Heart left ventricle (tissue), 16 donors: ENCODE results near the gene SS18. TPM values are rescaled to one million over a fixed set of nuclear protein-coding genes. Genes with fewer than 3 reads are reported as not detected.

Source experiments
- ATAC-seq, 4 donors: fragments of 200-7000 bp; cut with Tn5 transposase; one replicate each; pipeline ENCODE4 v1.9.1; 2020 to 2022; ENCODE audit warnings: moderate library complexity in 4 of 4, mild to moderate bottlenecking in 3 of 4, moderate number of reproducible peaks in 1 of 4
- DNase-seq, 5 donors: peaks; one replicate each; pipeline ENCODE4 v3.0.0-alpha.2; 2020
- H3K27ac ChIP-seq, 12 donors: fragments of 200-600 bp; sonication (generic) in 4 of 12; one replicate each; pipeline versions ENCODE4 v1.5.0 to v1.8.0; 2016 to 2022; ENCODE audit warnings: mild to moderate bottlenecking in 2 of 12
- H3K27me3 ChIP-seq, 9 donors: fragments of 200-600 bp; sonication (generic) in 2 of 9; one replicate each; pipeline versions ENCODE4 v1.5.1 to v1.8.0; 2016 to 2022; ENCODE audit warnings: mild to moderate bottlenecking in 3 of 9
- H3K36me3 ChIP-seq, 9 donors: fragments of 200-600 bp; sonication (generic) in 2 of 9; one replicate each; pipeline versions ENCODE4 v1.5.0 to v1.8.0; 2018 to 2022; ENCODE audit warnings: mild to moderate bottlenecking in 2 of 9
- H3K4me1 ChIP-seq, 12 donors: fragments of 200-600 bp; sonication (generic) in 4 of 12; one replicate each; pipeline versions ENCODE4 v1.5.0 to v1.8.0; 2016 to 2022; ENCODE audit warnings: mild to moderate bottlenecking in 3 of 12
- H3K4me3 ChIP-seq, 12 donors: fragments of 200-600 bp; sonication (generic) in 4 of 12; one replicate each; pipeline versions ENCODE4 v1.5.0 to v1.8.0; 2017 to 2022; ENCODE audit warnings: mild to moderate bottlenecking in 9 of 12, moderate library complexity in 4 of 12
- H3K9me3 ChIP-seq, 12 donors: fragments of 200-600 bp; sonication (generic) in 4 of 12; one replicate each; pipeline versions ENCODE4 v1.5.0 to v1.8.0; 2016 to 2022; ENCODE audit warnings: mild to moderate bottlenecking in 1 of 12
- POLR2A ChIP-seq, 2 donors: fragments of 450-650 bp; IDR thresholded peaks; one replicate each; pipeline ENCODE4 v1.6.1; 2017; ENCODE audit warnings: antibody characterized with exemption in 2 of 2, mild to moderate bottlenecking in 2 of 2, moderate library complexity in 2 of 2
- WGBS, 4 donors: extraction: QIAGEN DNeasy Blood & Tissue Kit in 2 of 4; methylation state at CpG; one replicate each; pipeline versions ENCODE4 v1.1.5 to v1.1.7; 2013 to 2018; 5-methylcytosine and 5-hydroxymethylcytosine counted together
- intact Hi-C, 10 donors: fragments of 100-400 bp; cut with DNase I; formaldehyde crosslinking; loops; one replicate each; pipeline versions ENCODE4 v1.11.1 to v1.14.2; 2022
- polyA plus RNA-seq, 2 donors: library from polyadenylated mRNA; stranded (reverse); fragments of 200-250 nt; gene quantifications; one replicate each; pipeline ENCODE4 v1.2.3, GENCODE V29; 2013
- total RNA-seq, 9 donors: library from RNA; depleted of rRNA in 2 of 9; stranded (reverse); fragments of >200 nt in 2 of 9; fragmentation: NEBNext Ultra II Directional in 3 of 9; extraction: Animal tissue kit (Norgen Biotek cat#: 25700) in 3 of 9; gene quantifications; one replicate each; pipeline versions ENCODE4 v1.1.0 to v1.2.4, GENCODE V29; 2016 to 2023
- TF ChIP-seq, protein P1 (sequence below), 12 donors: fragments of 200-600 bp; sonication (generic) in 4 of 12; IDR thresholded peaks; one replicate each; pipeline versions ENCODE4 v1.5.0 to v1.8.0; 2018 to 2022; ENCODE audit warnings: antibody characterized with exemption in 12 of 12, mild to moderate bottlenecking in 5 of 12
- donor health status: ischemic (EF 13 %, LVEDD 7.1; RV severe dilation, severe dysfunction).
- donor health status: healthy with polysubstance abuse.
- donor health status: DM: no; HTN: yes; CAD: no.
- donor health status: DM: no; HTN: no; CAD: no.
- donor health status: ischemic (EF 25% LVEDD 6.9; RV normal size, moderate dysfunction).
- donor health status: ischemic (EF 25% LVEDD 5.7; RV mildly dilated, moderate dysfunction).
- donor health status: healthy.
- donor health status: DM: yes; HTN: yes; CAD: no.
- donor health status: ischemic (EF 35%, LVEDD 5.7; RV mildly dilated, moderate dysfunction).
- donor health status: nonischemic (EF 11% LVEDD 7.7; RV severe dilation, severe dysfunction).
- donor health status: DM: yes; HTN: yes; CAD: no.
- donor health status: PGD.
- donor health status: ischemic (EF 29% LVEDD 5.4; RV normal size, mild dysfunction).
- donor health status: nonischemic (EF 23%, LVEDD 6.1; RV moderate dilation, normal function).

Gene SS18
- total and polyA plus RNA-seq, 11 donors = 14.4 to 60.5 (median 38.3) TPM

DNA sequence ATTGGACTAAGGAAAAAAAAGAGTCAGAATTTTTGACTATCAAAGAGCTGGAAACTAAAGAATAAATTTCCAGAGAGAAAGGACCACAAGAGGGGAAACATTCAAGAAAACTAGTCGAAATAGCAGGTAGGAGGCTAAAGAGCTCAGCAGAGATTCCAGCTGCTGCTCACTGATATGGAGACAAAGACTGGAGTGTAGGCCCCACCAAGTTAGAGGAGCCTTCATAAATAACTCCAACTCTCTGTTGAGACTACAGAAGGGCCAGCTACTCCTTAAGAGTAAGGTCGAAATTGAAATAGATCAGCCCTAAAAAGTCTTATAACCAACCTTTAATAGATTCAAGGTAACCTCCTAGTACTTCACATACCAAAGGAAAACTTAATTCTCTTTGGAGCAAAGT is 31.1 kb downstream of the SS18 start:
- Histone ChIP-seq H3K4me1 (peaks cover 0 to 25% (median 2%) of the 10 kb centered on the region in 12 donors), H3K9me3 (no peaks in the 10 kb centered on the region), H3K36me3 (peaks cover 0 to 76% (median 50%) of the 10 kb centered on the region in 9 donors), H3K27me3 (no peaks in the 10 kb centered on the region), H3K27ac (no peak overlapping the region), H3K4me3 (no peak overlapping the region)
- intact Hi-C loops = no loop called here
- ATAC-seq = no peak
- WGBS, 4 donors = 56 to 78% (median 65%) methylated on average over 2 of the region's 2 CpGs
- no peak for TF ChIP-seq POLR2A (IDR thresholded peaks at IDR 0.05)
- DNase-seq = no peak

DNA sequence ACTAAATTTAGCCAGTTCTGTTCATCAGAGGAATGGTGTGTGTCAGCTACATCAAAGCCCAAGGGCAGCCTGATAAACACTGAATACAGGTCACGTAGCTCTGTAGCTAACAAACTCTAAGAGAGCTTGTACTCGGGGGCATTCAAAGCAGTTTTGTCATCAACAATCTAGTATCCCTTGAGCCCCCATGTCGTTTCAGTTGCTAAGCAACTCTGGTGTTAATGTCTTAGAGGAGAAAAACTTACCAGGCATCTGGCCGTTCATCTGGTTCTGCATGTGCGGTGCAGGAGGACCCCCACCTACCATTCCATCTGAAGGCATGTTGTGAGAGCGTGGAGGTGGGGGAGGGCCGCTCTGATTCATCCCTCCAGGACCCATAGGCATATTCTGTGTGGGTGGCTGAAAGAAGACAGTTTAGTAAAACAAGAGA is 33.1 kb downstream of the SS18 start:
- TF ChIP-seq, protein P1, sequence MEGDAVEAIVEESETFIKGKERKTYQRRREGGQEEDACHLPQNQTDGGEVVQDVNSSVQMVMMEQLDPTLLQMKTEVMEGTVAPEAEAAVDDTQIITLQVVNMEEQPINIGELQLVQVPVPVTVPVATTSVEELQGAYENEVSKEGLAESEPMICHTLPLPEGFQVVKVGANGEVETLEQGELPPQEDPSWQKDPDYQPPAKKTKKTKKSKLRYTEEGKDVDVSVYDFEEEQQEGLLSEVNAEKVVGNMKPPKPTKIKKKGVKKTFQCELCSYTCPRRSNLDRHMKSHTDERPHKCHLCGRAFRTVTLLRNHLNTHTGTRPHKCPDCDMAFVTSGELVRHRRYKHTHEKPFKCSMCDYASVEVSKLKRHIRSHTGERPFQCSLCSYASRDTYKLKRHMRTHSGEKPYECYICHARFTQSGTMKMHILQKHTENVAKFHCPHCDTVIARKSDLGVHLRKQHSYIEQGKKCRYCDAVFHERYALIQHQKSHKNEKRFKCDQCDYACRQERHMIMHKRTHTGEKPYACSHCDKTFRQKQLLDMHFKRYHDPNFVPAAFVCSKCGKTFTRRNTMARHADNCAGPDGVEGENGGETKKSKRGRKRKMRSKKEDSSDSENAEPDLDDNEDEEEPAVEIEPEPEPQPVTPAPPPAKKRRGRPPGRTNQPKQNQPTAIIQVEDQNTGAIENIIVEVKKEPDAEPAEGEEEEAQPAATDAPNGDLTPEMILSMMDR (IDR thresholded peaks at IDR 0.05) = no peak
- no peak for TF ChIP-seq POLR2A (IDR thresholded peaks at IDR 0.05)
- ATAC-seq (peak; percentile 91 to 95 (median 94)), DNase-seq (peak in 2 of 5 donors; percentile 23 to 33)
- H3K27ac ChIP-seq = peak overlapping the region in 9 of 12 donors; percentile 3 to 64 (median 31)
- no peaks in the 10 kb centered on the region for H3K9me3 ChIP-seq
- H3K27me3 ChIP-seq = no peaks in the 10 kb centered on the region
- H3K4me3 ChIP-seq = no peak overlapping the region
- WGBS, 4 donors = 39 to 46% (median 43%) methylated on average over 7 of the region's 7 CpGs
- intact Hi-C loops = no loop called here
- H3K36me3 ChIP-seq = peaks cover 0 to 80% (median 57%) of the 10 kb centered on the region in 9 donors
- H3K4me1 ChIP-seq = peaks cover 0 to 28% (median 2%) of the 10 kb centered on the region in 12 donors

DNA sequence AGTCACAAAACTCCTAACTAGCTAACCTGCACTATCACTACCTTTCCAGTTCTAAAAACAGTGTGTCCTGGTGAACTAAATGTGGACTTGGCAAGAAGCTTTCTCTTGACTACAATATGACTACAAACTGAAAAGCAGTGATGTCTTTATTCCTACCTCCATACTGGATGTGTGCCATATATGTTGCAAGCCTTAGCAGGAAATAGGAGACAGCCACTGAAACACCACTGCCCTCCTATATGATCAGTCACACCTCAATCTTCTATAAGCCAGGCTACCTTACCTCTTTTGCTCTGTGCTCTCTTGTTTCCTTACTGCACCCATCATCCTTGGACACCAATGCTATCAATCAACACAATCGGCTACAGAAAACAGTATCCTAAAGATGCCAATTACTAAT is 34.1 kb downstream of the SS18 start:
- DNase-seq = no peak
- peaks cover 0 to 83% (median 53%) of the 10 kb centered on the region in 9 donors for H3K36me3 ChIP-seq
- H3K27ac ChIP-seq = peak overlapping the region in 4 of 12 donors; percentile 11 to 64 (median 46)
- peak; percentile 5 to 50 (median 37) for ATAC-seq
- peaks cover 0 to 34% (median 2%) of the 10 kb centered on the region in 12 donors for H3K4me1 ChIP-seq
- TF ChIP-seq, protein P1 (IDR thresholded peaks at IDR 0.05) = no peak
- TF ChIP-seq POLR2A (IDR thresholded peaks at IDR 0.05) = no peak
- H3K27me3 ChIP-seq = no peaks in the 10 kb centered on the region
- intact Hi-C loops = no loop called here
- H3K9me3 ChIP-seq = no peaks in the 10 kb centered on the region
- H3K4me3 ChIP-seq = no peak overlapping the region
- WGBS, 4 donors = 89 to 95% (median 91%) methylated on average over 1 of the region's 1 CpG

DNA sequence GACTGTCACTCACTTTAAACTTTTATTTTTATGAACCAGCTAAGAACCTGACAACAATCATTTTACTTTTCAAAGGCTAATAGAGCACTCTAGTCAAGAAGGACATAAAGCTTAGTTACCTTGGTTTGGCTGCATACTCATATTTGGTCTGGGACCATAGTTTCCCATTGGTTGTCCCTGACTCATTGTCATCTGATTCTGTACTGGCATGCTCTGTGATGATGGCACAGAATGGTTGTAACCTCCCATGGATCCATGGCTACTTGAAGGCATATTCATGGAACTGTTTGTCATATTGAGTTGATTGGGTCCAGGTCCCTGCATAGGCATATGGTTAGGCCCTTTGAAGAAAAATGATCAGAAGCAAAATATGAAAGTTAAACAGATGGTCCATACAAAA is 37.9 kb downstream of the SS18 start:
- intact Hi-C loops = no loop called here
- H3K4me3 ChIP-seq = no peak overlapping the region
- DNase-seq (no peak), ATAC-seq (peak in 1 of 4 donors; percentile 17)
- no peaks in the 10 kb centered on the region for H3K9me3 ChIP-seq
- H3K27ac ChIP-seq = no peak overlapping the region
- peaks cover 0 to 93% (median 74%) of the 10 kb centered on the region in 9 donors for H3K36me3 ChIP-seq
- peaks cover 0 to 21% (median 2%) of the 10 kb centered on the region in 12 donors for H3K4me1 ChIP-seq
- no peak for TF ChIP-seq POLR2A (IDR thresholded peaks at IDR 0.05)
- TF ChIP-seq, protein P1 (IDR thresholded peaks at IDR 0.05) = no peak
- H3K27me3 ChIP-seq = no peaks in the 10 kb centered on the region

DNA sequence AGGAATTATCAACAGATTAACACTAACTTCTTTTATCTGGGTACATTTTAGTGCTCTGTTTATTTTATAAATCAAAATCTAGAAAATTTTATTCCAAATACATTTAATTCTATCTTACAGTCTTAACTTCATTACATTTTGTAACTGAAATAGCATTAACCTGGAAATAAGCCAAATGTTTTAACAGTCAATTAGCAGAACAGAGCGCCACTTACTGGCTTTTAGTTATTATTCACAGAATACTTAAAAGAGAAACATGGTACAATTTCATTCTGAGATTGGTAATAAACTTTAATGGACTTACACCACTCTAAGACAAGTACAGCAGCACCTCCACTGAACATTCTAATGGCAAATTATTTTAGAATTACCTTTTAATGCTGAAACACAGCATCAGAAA is 38.6 kb downstream of the SS18 start:
- DNase-seq = no peak
- ATAC-seq = no peak
- no peaks in the 10 kb centered on the region for H3K9me3 ChIP-seq
- peaks cover 0 to 89% (median 69%) of the 10 kb centered on the region in 9 donors for H3K36me3 ChIP-seq
- no peak overlapping the region for H3K4me3 ChIP-seq
- peaks cover 0 to 18% (median under 1%) of the 10 kb centered on the region in 12 donors for H3K4me1 ChIP-seq
- WGBS, 4 donors = 40 to 46% (median 43%) methylated on average over 1 of the region's 1 CpG
- H3K27ac ChIP-seq = no peak overlapping the region
- intact Hi-C loops = no loop called here
- no peaks in the 10 kb centered on the region for H3K27me3 ChIP-seq
- TF ChIP-seq, protein P1 (IDR thresholded peaks at IDR 0.05) = peak in 2 of 12 donors; percentile 22 to 23
- no peak for TF ChIP-seq POLR2A (IDR thresholded peaks at IDR 0.05)
